ENCODE measurements around the gene AURKA. TPM values are rescaled to one million over a fixed set of nuclear protein-coding genes. Genes with fewer than 3 reads are reported as not detected.
"Not testable (repeated sequence)": the region's sequence is repeated elsewhere in the genome, so short reads cannot be mapped to it uniquely, and the experiment has no call there.

Gene AURKA
- total RNA-seq, 1 donor from 2014 or later, result 12.3 TPM

- DNase-seq (ENCODE audit: low spot score), result peak; percentile 85
These were observed 32.5 kb downstream of the AURKA start for GRCh38 chr20:56359212-56360132.

GRCh38 chr20:56358600-56359211 is 33.3 kb downstream of the AURKA start, which contains the start of gene FAM210B:
Gene FAM210B (plus strand): TSS chr20:56358974. CDS start chr20:56359006, 32 bp downstream.
- DNase-seq (ENCODE audit: low spot score), result peak; percentile 92

GRCh38 chr20:56358070-56358469 is 33.9 kb downstream of the AURKA start:
- no peak for DNase-seq (ENCODE audit: low spot score)

DNA sequence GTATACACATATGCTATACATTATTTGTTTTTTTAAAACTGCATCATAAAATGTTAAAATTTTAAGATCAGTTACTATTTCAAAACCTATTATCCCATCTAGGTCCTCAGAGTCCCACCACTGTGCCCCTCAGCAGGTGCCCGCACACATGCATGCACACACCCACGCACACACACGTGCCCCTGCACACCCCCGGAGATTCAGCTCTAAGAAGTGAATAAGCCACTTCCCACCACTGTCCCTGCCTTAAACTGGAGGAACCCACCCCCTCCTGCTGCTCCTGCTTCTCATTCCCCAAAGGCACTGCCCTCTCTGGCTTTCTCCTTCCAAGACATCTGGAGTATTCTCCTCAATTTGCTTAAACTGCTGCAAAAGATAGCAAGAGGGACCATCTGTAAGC is 38.7 kb downstream of the AURKA start:
- peak; percentile 20 for DNase-seq (ENCODE audit: low spot score)

- DNase-seq (ENCODE audit: low spot score), result peak; percentile 71
These were observed 39.5 kb downstream of the AURKA start for GRCh38 chr20:56352345-56353055.

DNA sequence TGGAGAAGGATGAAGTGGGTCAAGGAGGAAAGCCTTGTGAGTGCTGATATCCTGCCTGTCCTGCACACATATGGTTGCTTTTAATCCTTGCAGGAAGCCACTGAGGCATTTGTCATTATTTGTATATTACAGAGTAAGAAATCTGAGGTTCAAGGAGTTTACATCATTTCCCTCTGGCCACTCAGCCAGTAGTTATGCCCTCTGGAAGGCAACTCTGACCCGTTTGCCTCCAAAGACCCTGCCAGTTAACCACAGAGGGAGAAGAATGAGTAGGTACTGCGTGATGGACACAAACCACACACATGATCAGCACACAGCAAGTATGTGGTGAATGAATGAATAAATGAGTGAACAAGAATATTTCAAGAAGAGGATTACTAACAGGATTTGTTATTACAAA is 41.2 kb downstream of the AURKA start:
- no peak for DNase-seq (ENCODE audit: low spot score)

DNA sequence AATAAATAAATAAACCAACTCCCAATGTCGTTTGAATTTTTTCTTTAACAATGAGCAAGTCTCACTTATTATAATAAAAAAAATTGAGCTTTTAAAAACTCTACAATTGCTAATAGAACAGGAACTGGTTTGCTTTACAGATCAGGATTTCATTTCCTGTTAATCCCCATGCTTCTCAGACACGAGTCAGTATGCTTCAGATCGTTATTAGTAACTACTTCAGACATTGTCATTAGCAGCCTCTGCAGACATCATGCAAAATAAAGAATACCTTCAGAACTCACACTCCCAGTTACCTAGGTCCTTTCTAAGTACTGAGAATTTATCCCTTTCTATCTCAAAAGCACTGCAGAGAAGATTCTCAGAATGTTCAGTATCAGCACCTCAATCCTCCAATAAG is 43.3 kb downstream of the AURKA start:
- no peak for DNase-seq (ENCODE audit: low spot score)

- DNase-seq (ENCODE audit: low spot score), result peak; percentile 84
These were observed 43.7 kb downstream of the AURKA start for GRCh38 chr20:56348305-56348693.

- no peak for DNase-seq (ENCODE audit: low spot score)
These were observed 44.2 kb downstream of the AURKA start for GRCh38 chr20:56347628-56348304.

DNA sequence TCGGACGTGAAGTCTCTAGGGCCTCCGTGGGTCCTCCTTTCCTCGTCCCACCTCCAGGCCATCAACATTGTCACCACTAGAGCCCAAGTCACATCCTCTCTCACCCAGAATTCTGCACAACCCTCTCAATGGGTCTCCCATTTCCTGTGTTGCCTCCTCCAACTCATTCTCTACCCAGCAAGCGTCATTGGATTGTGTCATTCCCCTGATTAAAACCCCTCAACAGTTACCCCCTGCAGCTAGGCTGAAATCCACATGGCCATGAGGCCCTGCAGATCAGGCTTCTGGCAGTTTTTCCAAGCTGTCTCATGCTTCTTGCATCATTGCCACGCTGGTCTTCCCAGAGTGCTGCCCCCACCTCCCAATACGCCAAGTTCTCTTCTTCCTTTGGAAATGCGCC is 46.1 kb downstream of the AURKA start:
- no peak for DNase-seq (ENCODE audit: low spot score)

DNA sequence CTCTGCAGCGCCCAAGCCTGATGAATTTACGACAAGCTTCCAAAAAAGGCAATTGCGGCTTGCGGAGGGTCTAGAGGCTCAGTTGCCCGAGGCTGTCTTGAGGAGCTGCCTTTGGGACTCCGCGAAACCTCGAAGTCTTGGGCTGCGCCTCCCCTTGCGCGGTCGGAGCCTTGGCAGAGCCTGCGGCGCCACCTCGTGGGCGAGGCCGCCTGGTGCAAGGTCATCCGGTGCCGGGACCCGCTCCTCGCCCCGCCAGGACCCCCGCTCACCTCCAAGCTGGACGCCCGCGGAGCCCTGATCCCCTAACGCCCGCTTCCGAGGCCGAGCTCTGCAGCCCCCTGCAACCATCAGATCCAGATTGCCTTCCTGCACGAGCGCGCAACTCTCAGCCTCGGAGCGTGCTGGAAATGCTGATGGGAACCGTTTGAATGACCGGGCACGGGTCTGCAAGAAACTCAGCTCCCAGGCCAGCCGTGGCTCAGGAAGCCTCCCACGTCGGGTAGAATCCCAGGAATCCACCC is 48.1 kb downstream of the AURKA start:
- DNase-seq (ENCODE audit: low spot score), result peak; percentile 43

DNA sequence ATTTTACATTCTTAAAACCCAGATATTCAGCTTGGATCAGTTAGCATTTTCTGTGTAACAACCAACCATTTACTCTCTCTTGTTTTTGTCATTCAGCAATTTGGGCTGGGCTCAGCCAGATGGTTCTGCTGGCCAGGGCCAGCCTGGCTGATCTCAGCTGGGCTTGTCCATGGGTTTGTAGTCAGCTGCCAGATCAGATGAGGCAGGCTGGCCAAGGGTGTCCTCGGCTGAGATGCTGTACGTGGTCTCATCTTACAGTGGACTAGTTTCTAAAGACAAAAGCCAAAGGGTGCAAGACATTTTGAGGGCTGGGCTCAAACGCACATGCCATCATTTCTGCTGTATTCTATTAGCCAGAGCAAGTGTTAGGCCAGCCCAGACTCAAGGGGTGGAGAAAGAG is 49.2 kb downstream of the AURKA start:
- no peak for DNase-seq (ENCODE audit: low spot score)

- not testable (repeated sequence) for DNase-seq (ENCODE audit: low spot score)
These were observed 55.3 kb downstream of the AURKA start for GRCh38 chr20:56336709-56337108.

DNA sequence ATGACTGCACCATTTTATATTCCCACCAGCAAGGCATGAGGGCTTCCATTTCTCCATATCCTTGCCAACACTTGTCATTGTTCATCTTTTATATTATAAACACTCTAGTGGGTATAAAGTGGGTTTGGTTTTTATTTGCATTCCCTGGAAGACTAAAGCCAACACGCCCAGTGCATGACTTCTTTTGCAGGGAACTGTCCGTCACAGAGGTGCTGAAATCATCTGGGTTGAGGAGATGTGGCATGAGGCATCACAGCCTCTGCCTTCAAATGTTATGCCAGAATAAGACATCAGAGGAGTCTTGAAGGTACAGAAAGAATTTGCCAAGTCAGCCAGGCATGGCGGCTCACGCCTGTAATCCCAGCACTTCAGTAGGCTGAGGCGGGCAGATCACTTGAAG is 63.2 kb downstream of the AURKA start:
- DNase-seq (ENCODE audit: low spot score), result peak; percentile 41

GRCh38 chr20:56324806-56325205 is 67.2 kb downstream of the AURKA start:
- DNase-seq (ENCODE audit: low spot score), result no peak

GRCh38 chr20:56323656-56324055 is 68.4 kb downstream of the AURKA start:
- DNase-seq (ENCODE audit: low spot score), result no peak

DNA sequence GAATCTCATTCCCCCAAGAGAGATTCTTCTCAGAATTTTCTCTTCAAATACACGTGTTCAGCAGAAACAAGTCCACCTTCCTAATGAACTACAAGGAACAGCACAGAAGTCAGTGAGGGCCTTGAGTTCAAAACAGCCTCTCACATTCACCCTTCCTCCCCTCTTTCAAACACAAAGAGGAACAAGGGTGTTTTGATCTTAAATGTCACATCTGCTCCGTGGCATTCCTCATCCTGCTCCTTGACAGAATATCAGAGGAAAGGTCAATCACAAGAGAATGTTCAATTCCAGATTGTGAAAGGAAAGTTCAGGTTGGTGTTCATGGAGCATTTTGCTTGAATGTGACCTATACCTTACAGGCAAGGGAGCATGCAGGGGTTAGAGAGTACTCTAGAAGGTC is 68.8 kb downstream of the AURKA start:
- DNase-seq (ENCODE audit: low spot score), result no peak

DNA sequence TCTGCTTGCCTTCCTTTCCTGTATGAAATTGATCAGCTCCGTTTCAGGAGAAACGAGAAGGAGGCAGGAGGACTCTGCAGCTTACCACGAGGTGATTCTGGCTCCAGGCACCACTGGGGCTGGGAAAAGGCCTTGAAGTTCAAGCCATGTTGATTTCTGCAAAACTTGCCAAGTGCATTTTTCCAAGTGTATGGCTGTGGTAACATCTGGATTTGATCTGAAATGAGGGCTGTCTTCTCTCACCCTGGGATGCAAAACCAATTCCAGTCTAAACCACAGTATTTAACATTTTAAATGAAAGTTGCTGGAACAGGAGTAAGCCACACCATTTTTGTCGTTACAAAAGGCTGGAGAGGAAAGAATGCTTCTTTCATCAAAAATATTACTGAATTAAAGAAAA is 69.3 kb downstream of the AURKA start:
- DNase-seq (ENCODE audit: low spot score), result peak; percentile 59

Data from umbilical cord (tissue), 2 donors.